Lower leg skin (tissue), 3 donors: ENCODE measurements around the gene FBLN2.

Source experiments
- CTCF ChIP-seq, 3 donors: fragments of 450-650 bp; IDR thresholded peaks; one replicate each; pipeline ENCODE4 v1.5.1; 2016; ENCODE audit warnings: antibody characterized with exemption in 3 of 3, mild to moderate bottlenecking in 3 of 3, moderate library complexity in 2 of 3
- POLR2A ChIP-seq, 2 donors: fragments of 450-650 bp; IDR thresholded peaks; one replicate each; pipeline ENCODE4 v1.6.1; 2016 to 2017; ENCODE audit warnings: antibody characterized with exemption in 2 of 2, mild to moderate bottlenecking in 1 of 2, moderate library complexity in 1 of 2

- TF ChIP-seq POLR2A (IDR thresholded peaks at IDR 0.05) (no peak), CTCF (IDR thresholded peaks at IDR 0.05) (no peak)
Measured at GRCh38 chr3:13671482-13672233, 122.7 kb downstream of the FBLN2 start.
